GM23248 (cell line): ENCODE measurements around the gene SRGN. TPM values are rescaled to one million over a fixed set of nuclear protein-coding genes. Genes with fewer than 3 reads are reported as not detected.

Experiments used
- DNase-seq: peaks from one replicate; pipeline ENCODE4 v3.0.0-alpha.2; 2015
- H2AFZ ChIP-seq: fragments of 200-600 bp; sonication (generic); 2 replicates; pipeline ENCODE4 v1.6.1; 2016; ENCODE audit warnings: antibody characterized with exemption
- H3F3A ChIP-seq: fragments of 200-600 bp; sonication (generic); 2 replicates; pipeline ENCODE4 v1.6.1; 2016; ENCODE audit warnings: mild to moderate bottlenecking, antibody characterized with exemption, mixed run types; ENCODE audit not compliant: insufficient read depth
- H3K27ac ChIP-seq: fragments of 200-600 bp; sonication (generic); 2 replicates; pipeline ENCODE4 v1.5.1; 2016; ENCODE audit warnings: mild to moderate bottlenecking
- H3K27me3 ChIP-seq: fragments of 200-600 bp; sonication (generic); replicated peaks from 2 replicates; pipeline ENCODE4 v1.6.1; 2016; ENCODE audit warnings: mild to moderate bottlenecking; ENCODE audit not compliant: insufficient read depth
- H3K36me3 ChIP-seq: fragments of 200-600 bp; sonication (generic); 2 replicates; pipeline ENCODE4 v1.6.1; 2016; ENCODE audit warnings: low read depth, mild to moderate bottlenecking
- H3K4me1 ChIP-seq: fragments of 200-600 bp; sonication (generic); 2 replicates; pipeline ENCODE4 v1.6.1; 2016; ENCODE audit warnings: mild to moderate bottlenecking; ENCODE audit not compliant: insufficient read depth
- H3K4me2 ChIP-seq: fragments of 200-600 bp; sonication (generic); one replicate; pipeline ENCODE4 v1.6.1; 2016; ENCODE audit warnings: mild to moderate bottlenecking; ENCODE audit not compliant: unreplicated experiment
- H3K4me3 ChIP-seq: fragments of 200-600 bp; sonication (generic); 2 replicates; pipeline ENCODE4 v1.5.1; 2016; ENCODE audit warnings: mild to moderate bottlenecking
- H3K79me2 ChIP-seq: fragments of 200-600 bp; sonication (generic); 2 replicates; pipeline ENCODE4 v1.6.1; 2016; ENCODE audit warnings: mild to moderate bottlenecking; ENCODE audit not compliant: insufficient read depth
- H3K9ac ChIP-seq: fragments of 200-600 bp; sonication (generic); 2 replicates; pipeline ENCODE4 v1.6.1; 2016; ENCODE audit warnings: mild to moderate bottlenecking
- H3K9me2 ChIP-seq: fragments of 200-600 bp; sonication (generic); 2 replicates; pipeline ENCODE4 v1.6.1; 2016; ENCODE audit warnings: mixed run types, mild to moderate bottlenecking, moderate library complexity; ENCODE audit not compliant: insufficient read depth
- H3K9me3 ChIP-seq: fragments of 200-600 bp; sonication (generic); one replicate; pipeline ENCODE4 v1.6.1; 2017; ENCODE audit warnings: low read depth
- H4K20me1 ChIP-seq: fragments of 200-600 bp; sonication (generic); 2 replicates; pipeline ENCODE4 v1.6.0; 2016; ENCODE audit not compliant: insufficient read depth
- EZH2 ChIP-seq: fragments of 200-600 bp; sonication (generic); IDR thresholded peaks from 2 replicates; pipeline ENCODE4 v1.6.1; 2018; ENCODE audit warnings: antibody characterized with exemption, mild to moderate bottlenecking; ENCODE audit not compliant: insufficient read depth, poor library complexity, severe bottlenecking
- EZH2phosphoT487 ChIP-seq: fragments of 200-600 bp; sonication (generic); IDR thresholded peaks from 2 replicates; pipeline ENCODE4 v1.6.1; 2018; ENCODE audit warnings: antibody characterized with exemption, moderate library complexity, mild to moderate bottlenecking, low read depth; ENCODE audit not compliant: insufficient read depth
- WGBS, 2 experiments: methylation state at CpG; one replicate each; pipeline ENCODE4 v1.1.6; 2015 to 2017; ENCODE audit warnings: low lambda C conversion rate in 2 of 2, low coverage in 1 of 2; ENCODE audit errors: missing lambda C conversion rate in 2 of 2; 5-methylcytosine and 5-hydroxymethylcytosine counted together
- in situ Hi-C: fragments of 300-500 bp; cut with MboI; formaldehyde crosslinking; loops from 2 replicates; pipeline ENCODE4 v1.15.0; 2020
- polyA plus RNA-seq: library from polyadenylated mRNA; unstranded; fragments of >200 nt; fragmentation: Nextera tagmentation; extraction: Ambion mirVana; gene quantifications from 2 replicates; pipeline ENCODE4 v1.2.1, GENCODE V29; 2016
- total RNA-seq: library from RNA; depleted of rRNA; stranded (reverse); fragments of >200 nt; shearing (Covaris generic); gene quantifications from 2 replicates; pipeline ENCODE4 v1.2.3, GENCODE V29; 2014

The SRGN gene
- total and polyA plus RNA-seq, 2 experiments from 2014 or later: 89.9 to 136 TPM

GRCh38 chr10:69048103-69048502, 39.8 kb upstream of the SRGN start:
- Histone ChIP-seq H4K20me1 (no peaks in the 10 kb centered on the region), H2AFZ (peak overlapping the region; percentile 38; the same call in 1 of the 2 replicates), H3K27me3 (no peaks in the 10 kb centered on the region), H3K4me3 (no peak overlapping the region), H3K79me2 (no peaks in the 10 kb centered on the region), H3K36me3 (no peaks in the 10 kb centered on the region), H3K9me3 (no peaks in the 10 kb centered on the region), H3K9me2 (no peaks in the 10 kb centered on the region), H3K4me1 (peaks cover 7% of the 10 kb centered on the region), H3K9ac (no peak overlapping the region), H3K4me2 (no peak overlapping the region), H3K27ac (no peak overlapping the region), H3F3A (no peaks in the 10 kb centered on the region)
- no peak for TF ChIP-seq EZH2
- no peak for TF ChIP-seq EZH2phosphoT487
- peak; percentile 48 for DNase-seq
- in situ Hi-C loops: no loop called here
- WGBS, 2 experiments: 66 to 68% methylated on average over 8 of the region's 8 CpGs

- Histone ChIP-seq H3K9ac (no peak overlapping the region), H4K20me1 (no peaks in the 10 kb centered on the region), H3K9me2 (no peaks in the 10 kb centered on the region), H3K36me3 (no peaks in the 10 kb centered on the region), H3K9me3 (no peaks in the 10 kb centered on the region), H3F3A (no peaks in the 10 kb centered on the region), H3K27ac (no peak overlapping the region), H3K4me3 (no peak overlapping the region), H3K4me1 (peaks cover 7% of the 10 kb centered on the region), H2AFZ (no peak overlapping the region), H3K27me3 (no peaks in the 10 kb centered on the region), H3K4me2 (no peak overlapping the region), H3K79me2 (no peaks in the 10 kb centered on the region)
- WGBS, 2 experiments: 91 to 92% methylated on average over 6 of the region's 6 CpGs
- DNase-seq: no peak
- no peak for TF ChIP-seq EZH2phosphoT487
- TF ChIP-seq EZH2: no peak
- in situ Hi-C loops: no loop called here
Measured at GRCh38 chr10:69049566-69049961, 38.3 kb upstream of the SRGN start.

DNA sequence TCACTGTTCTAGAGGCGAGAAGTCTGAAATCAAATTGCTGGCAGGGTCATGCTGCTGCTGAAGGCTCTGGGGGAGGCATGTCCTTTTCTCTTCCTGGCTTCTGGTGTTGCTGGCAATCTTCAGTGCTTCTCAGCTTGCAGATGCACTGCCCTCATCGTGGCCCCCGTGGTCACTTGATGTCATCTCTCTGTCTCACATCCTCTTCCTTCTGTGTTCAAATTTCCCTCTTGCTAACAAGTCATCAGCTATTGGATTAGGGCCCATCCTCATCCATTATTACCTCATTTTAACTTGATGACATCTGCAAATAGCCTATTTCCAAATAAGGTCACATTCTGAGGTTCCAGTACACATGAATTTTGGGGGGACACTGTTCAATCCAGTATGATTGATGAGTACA, 36.6 kb upstream of the SRGN start:
- H3K79me2 ChIP-seq: no peaks in the 10 kb centered on the region
- in situ Hi-C loops: no loop called here
- no peak overlapping the region for H3K4me2 ChIP-seq
- no peaks in the 10 kb centered on the region for H4K20me1 ChIP-seq
- no peak for TF ChIP-seq EZH2phosphoT487
- no peak for TF ChIP-seq EZH2
- no peaks in the 10 kb centered on the region for H3K36me3 ChIP-seq
- 31 to 37% methylated on average over 3 of the region's 3 CpGs for WGBS, 2 experiments
- H3K27me3 ChIP-seq: no peaks in the 10 kb centered on the region
- H3K9ac ChIP-seq: no peak overlapping the region
- H3K9me2 ChIP-seq: no peaks in the 10 kb centered on the region
- peak; percentile 58 for DNase-seq
- no peaks in the 10 kb centered on the region for H3F3A ChIP-seq
- no peak overlapping the region for H3K4me3 ChIP-seq
- H3K4me1 ChIP-seq: peaks cover 14% of the 10 kb centered on the region
- no peak overlapping the region; the same call in 1 of the 2 replicates for H2AFZ ChIP-seq
- no peaks in the 10 kb centered on the region for H3K9me3 ChIP-seq
- no peak overlapping the region for H3K27ac ChIP-seq

- WGBS, 2 experiments: 78 to 79% methylated on average over 10 of the region's 10 CpGs
- H2AFZ ChIP-seq: no peak overlapping the region; the same call in 1 of the 2 replicates
- H3K4me3 ChIP-seq: no peak overlapping the region
- H4K20me1 ChIP-seq: no peaks in the 10 kb centered on the region
- no peaks in the 10 kb centered on the region for H3K27me3 ChIP-seq
- H3K36me3 ChIP-seq: no peaks in the 10 kb centered on the region
- H3K27ac ChIP-seq: no peak overlapping the region
- no peaks in the 10 kb centered on the region for H3F3A ChIP-seq
- no peak overlapping the region for H3K9ac ChIP-seq
- no peaks in the 10 kb centered on the region for H3K9me2 ChIP-seq
- peaks cover 20% of the 10 kb centered on the region for H3K4me1 ChIP-seq
- in situ Hi-C loops: no loop called here
- H3K4me2 ChIP-seq: no peak overlapping the region
- DNase-seq: no peak
- no peaks in the 10 kb centered on the region for H3K9me3 ChIP-seq
- H3K79me2 ChIP-seq: no peaks in the 10 kb centered on the region
- TF ChIP-seq EZH2 (no peak), EZH2phosphoT487 (no peak)
Measured at GRCh38 chr10:69051710-69052487, 36.0 kb upstream of the SRGN start.
